IPS-20b (cell line): ENCODE results near the gene INSRR.

ENCODE experiments used
- H3K27ac ChIP-seq: one replicate; pipeline ENCODE4 v1.5.1; 2013; ENCODE audit warnings: low read length
- H3K27me3 ChIP-seq: 2 replicates; pipeline ENCODE4 v1.6.1; 2013; ENCODE audit warnings: mild to moderate bottlenecking, low read length, inconsistent platforms; ENCODE audit not compliant: insufficient read depth
- H3K36me3 ChIP-seq: 2 replicates; pipeline ENCODE4 v1.6.1; 2013; ENCODE audit warnings: low read depth, mild to moderate bottlenecking, inconsistent platforms, low read length, moderate library complexity; ENCODE audit not compliant: insufficient read depth
- H3K4me1 ChIP-seq: 2 replicates; pipeline ENCODE4 v1.6.1; 2013; ENCODE audit warnings: mild to moderate bottlenecking, control low read depth, inconsistent platforms, low read length, moderate library complexity; ENCODE audit not compliant: insufficient read depth
- H3K4me3 ChIP-seq: 2 replicates; pipeline ENCODE4 v1.5.1; 2013; ENCODE audit warnings: mild to moderate bottlenecking, low read length, inconsistent platforms
- H3K9ac ChIP-seq: 2 replicates; pipeline ENCODE4 v1.6.1; 2013; ENCODE audit warnings: low read depth, mild to moderate bottlenecking, inconsistent platforms, low read length, moderate library complexity
- H3K9me3 ChIP-seq: 2 replicates; pipeline ENCODE4 v1.6.1; 2013; ENCODE audit warnings: mild to moderate bottlenecking, low read depth, low read length, inconsistent platforms; ENCODE audit not compliant: insufficient read depth

Gene INSRR

DNA sequence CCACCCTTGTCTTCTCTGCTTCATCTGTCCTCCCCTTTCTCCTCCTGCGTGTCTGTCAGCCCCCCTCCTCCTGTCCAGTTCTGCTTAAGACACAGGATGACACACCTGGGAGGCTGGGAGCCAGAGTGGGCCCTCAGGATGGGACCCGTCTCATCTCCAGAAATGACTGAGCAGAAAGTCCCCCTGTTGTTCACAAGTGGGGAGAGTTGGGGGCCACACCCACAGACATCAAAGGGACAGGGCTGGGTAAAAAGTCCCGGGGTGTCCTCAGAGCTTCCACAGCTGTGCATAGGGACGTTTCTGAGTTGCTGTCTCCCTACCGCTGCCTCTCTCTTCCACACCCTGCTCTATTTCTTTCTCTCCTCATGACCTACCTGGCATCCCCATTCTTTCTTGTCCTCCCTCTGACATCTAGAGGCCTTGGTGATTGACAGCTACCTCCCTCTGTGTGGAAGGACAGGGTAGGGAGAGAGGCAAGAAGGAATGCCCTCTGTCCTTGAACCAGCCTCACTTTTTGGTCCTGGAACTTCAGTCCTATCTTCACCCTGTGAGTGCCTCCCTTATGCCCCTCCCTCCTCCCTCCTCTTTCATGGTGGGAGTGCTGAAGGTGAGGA is 22.8 kb downstream of the INSRR start:
- Histone ChIP-seq H3K4me3 (no peak overlapping the region), H3K36me3 (no peaks in the 10 kb centered on the region), H3K4me1 (no peaks in the 10 kb centered on the region), H3K9ac (no peak overlapping the region), H3K9me3 (no peaks in the 10 kb centered on the region), H3K27me3 (peaks cover 76% of the 10 kb centered on the region), H3K27ac (no peak overlapping the region)

GRCh38 chr1:156834322-156834721 is 24.6 kb downstream of the INSRR start:
- Histone ChIP-seq H3K36me3 (no peaks in the 10 kb centered on the region), H3K9ac (no peak overlapping the region), H3K4me1 (no peaks in the 10 kb centered on the region), H3K9me3 (no peaks in the 10 kb centered on the region), H3K27ac (no peak overlapping the region), H3K4me3 (no peak overlapping the region), H3K27me3 (peaks cover 79% of the 10 kb centered on the region)

GRCh38 chr1:156833603-156834002 is 25.3 kb downstream of the INSRR start:
- Histone ChIP-seq H3K27me3 (peaks cover 76% of the 10 kb centered on the region), H3K27ac (no peak overlapping the region), H3K9ac (no peak overlapping the region), H3K4me3 (no peak overlapping the region), H3K4me1 (no peaks in the 10 kb centered on the region), H3K36me3 (no peaks in the 10 kb centered on the region), H3K9me3 (no peaks in the 10 kb centered on the region)

DNA sequence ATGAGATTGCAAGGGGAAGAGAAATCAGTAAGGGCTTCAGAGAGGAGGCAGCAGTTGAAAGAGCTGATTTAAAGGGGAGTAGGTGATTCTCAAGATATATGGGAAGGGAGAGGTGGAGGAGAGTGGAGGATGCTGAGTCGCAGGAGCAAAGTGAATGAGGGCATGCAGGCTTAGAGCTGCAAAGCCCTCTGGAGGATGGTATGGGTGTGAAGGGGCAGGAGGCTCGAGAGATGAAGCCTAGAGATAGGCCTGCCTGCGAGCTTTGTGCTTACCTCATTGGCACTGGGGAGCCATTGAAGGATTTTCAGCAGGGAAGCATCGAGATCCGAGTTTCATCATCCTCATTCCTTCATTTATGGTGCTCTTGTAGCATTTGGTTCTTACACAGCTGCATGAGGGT is 26.5 kb downstream of the INSRR start:
- Histone ChIP-seq H3K4me3 (no peak overlapping the region), H3K27ac (no peak overlapping the region), H3K4me1 (no peaks in the 10 kb centered on the region), H3K9ac (no peak overlapping the region), H3K36me3 (no peaks in the 10 kb centered on the region), H3K9me3 (no peaks in the 10 kb centered on the region), H3K27me3 (peaks cover 65% of the 10 kb centered on the region)

GRCh38 chr1:156828400-156829124 is 30.4 kb downstream of the INSRR start:
- no peak overlapping the region for H3K27ac ChIP-seq
- H3K27me3 ChIP-seq = peaks cover 39% of the 10 kb centered on the region; the same call in 1 of the 2 replicates
- H3K36me3 ChIP-seq = no peaks in the 10 kb centered on the region
- no peaks in the 10 kb centered on the region for H3K9me3 ChIP-seq
- H3K4me3 ChIP-seq = no peak overlapping the region
- H3K4me1 ChIP-seq = no peaks in the 10 kb centered on the region
- no peak overlapping the region for H3K9ac ChIP-seq

DNA sequence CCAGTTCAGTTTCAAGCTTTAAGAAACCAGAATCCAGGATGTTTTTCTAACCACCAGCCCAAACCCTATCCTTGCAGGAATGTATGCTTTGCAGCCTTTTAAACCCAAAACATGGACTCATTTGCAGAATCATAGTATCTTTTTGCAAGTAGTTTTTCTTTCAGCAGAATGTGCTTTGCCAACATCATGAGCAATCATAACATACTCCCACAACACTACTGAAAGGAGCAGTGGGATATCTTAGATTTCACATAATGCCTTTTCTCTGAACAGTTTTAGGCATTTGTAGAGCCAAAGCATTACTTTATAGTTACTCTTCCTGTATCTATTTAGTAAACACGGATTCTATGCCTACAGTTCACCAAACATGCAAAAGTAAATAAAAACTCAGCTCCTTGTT is 32.3 kb downstream of the INSRR start:
- no peaks in the 10 kb centered on the region for H3K4me1 ChIP-seq

GRCh38 chr1:156823210-156823790 is 35.6 kb downstream of the INSRR start:
- no peaks in the 10 kb centered on the region for H3K9me3 ChIP-seq
- H3K4me3 ChIP-seq = no peak overlapping the region
- no peak overlapping the region for H3K9ac ChIP-seq
- no peaks in the 10 kb centered on the region for H3K36me3 ChIP-seq
- no peaks in the 10 kb centered on the region for H3K4me1 ChIP-seq
- H3K27ac ChIP-seq = no peak overlapping the region
- H3K27me3 ChIP-seq = peaks cover 43% of the 10 kb centered on the region

More for the DNA sequence above, 32.3 kb downstream of the INSRR start:
- Histone ChIP-seq H3K4me3 (no peak overlapping the region), H3K9ac (no peak overlapping the region), H3K27me3 (peaks cover 45% of the 10 kb centered on the region), H3K36me3 (no peaks in the 10 kb centered on the region), H3K9me3 (no peaks in the 10 kb centered on the region), H3K27ac (no peak overlapping the region)

DNA sequence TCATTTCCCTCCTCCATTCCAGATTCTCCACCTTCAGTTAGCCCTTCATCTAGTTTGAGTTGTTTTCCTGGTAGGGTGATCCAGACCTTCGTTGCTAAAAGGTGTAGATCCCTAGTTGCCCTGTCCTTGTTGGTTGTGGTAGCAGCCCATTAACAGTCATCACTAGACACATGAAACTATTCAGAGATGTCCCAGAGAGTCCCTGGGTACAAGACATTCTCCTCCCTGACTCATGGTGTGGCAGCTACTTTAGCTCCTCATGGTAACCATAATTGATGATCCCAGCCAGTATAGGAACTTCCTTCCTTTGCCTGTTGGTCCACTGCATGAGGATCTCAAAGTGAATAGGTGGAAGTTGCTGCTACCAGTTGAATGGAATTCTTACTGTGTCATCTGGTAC is 36.2 kb downstream of the INSRR start:
- H3K36me3 ChIP-seq = no peaks in the 10 kb centered on the region
- H3K4me3 ChIP-seq = no peak overlapping the region
- H3K27ac ChIP-seq = no peak overlapping the region
- peaks cover 49% of the 10 kb centered on the region for H3K27me3 ChIP-seq
- H3K9me3 ChIP-seq = no peaks in the 10 kb centered on the region
- no peaks in the 10 kb centered on the region for H3K4me1 ChIP-seq
- H3K9ac ChIP-seq = no peak overlapping the region

GRCh38 chr1:156821801-156822200 is 37.1 kb downstream of the INSRR start:
- Histone ChIP-seq H3K27ac (no peak overlapping the region), H3K9ac (no peak overlapping the region), H3K9me3 (no peaks in the 10 kb centered on the region), H3K36me3 (no peaks in the 10 kb centered on the region), H3K27me3 (peaks cover 49% of the 10 kb centered on the region), H3K4me3 (no peak overlapping the region), H3K4me1 (no peaks in the 10 kb centered on the region)

- Histone ChIP-seq H3K4me1 (peaks cover 11% of the 10 kb centered on the region; the same call in 1 of the 2 replicates), H3K36me3 (no peaks in the 10 kb centered on the region), H3K9me3 (no peaks in the 10 kb centered on the region), H3K9ac (no peak within 1 kb of the TSS), H3K4me3 (no peak within 1 kb of the TSS), H3K27ac (no peak within 1 kb of the TSS), H3K27me3 (peaks cover 64% of the 10 kb centered on the region)
Observed at GRCh38 chr1:156816561-156817328, 42.2 kb downstream of the INSRR start, which contains the start of gene SH2D2A. Gene SH2D2A (minus strand): TSS chr1:156816848. CDS start chr1:156816708, 140 bp downstream.

- Histone ChIP-seq H3K4me3 (no peak overlapping the region), H3K4me1 (peaks cover 11% of the 10 kb centered on the region; the same call in 1 of the 2 replicates), H3K36me3 (no peaks in the 10 kb centered on the region), H3K9me3 (no peaks in the 10 kb centered on the region), H3K27me3 (peaks cover 64% of the 10 kb centered on the region), H3K27ac (no peak overlapping the region), H3K9ac (no peak overlapping the region)
Observed at GRCh38 chr1:156815961-156816422, 42.9 kb downstream of the INSRR start.
